NCI-H187 treated with DMSO at 0.1 percent for 48 hours (cell line): Measurements from ENCODE around the gene RNF103.
"Not testable (repeated sequence)": the region's sequence is repeated elsewhere in the genome, so short reads cannot be mapped to it uniquely, and the experiment has no call there.

ENCODE experiments used
- DNase-seq: peaks from one replicate; lab custom pipeline; 2025; lab: John Stamatoyannopoulos, UW

Gene RNF103

DNA sequence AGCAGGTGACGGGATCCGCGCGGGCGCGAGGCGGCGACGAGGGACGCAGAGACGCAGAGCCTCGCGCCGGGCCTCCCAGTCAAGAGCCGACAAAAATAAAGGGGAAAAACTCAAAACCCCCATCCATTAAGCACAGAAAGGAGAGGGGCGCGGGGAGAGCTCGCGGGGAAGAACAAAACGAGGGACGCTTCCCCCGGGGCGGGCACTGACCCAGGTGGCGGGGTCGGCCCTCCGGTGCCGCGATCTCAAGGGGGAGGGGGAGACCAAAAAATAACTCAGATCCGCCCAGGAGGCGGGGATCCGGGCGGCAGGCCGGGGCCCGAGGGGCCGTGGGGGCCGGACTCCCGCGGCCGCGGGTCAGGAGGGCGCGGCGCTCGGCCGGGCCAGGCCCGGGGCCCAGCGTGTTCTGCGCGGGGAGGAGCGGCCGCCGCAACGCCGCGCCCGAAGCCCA is 597 bp downstream of the RNF103 start:
- no peak for DNase-seq

- DNase-seq: no peak
Measured at GRCh38 chr2:86622519-86623042, 1.1 kb downstream of the RNF103 start.

DNA sequence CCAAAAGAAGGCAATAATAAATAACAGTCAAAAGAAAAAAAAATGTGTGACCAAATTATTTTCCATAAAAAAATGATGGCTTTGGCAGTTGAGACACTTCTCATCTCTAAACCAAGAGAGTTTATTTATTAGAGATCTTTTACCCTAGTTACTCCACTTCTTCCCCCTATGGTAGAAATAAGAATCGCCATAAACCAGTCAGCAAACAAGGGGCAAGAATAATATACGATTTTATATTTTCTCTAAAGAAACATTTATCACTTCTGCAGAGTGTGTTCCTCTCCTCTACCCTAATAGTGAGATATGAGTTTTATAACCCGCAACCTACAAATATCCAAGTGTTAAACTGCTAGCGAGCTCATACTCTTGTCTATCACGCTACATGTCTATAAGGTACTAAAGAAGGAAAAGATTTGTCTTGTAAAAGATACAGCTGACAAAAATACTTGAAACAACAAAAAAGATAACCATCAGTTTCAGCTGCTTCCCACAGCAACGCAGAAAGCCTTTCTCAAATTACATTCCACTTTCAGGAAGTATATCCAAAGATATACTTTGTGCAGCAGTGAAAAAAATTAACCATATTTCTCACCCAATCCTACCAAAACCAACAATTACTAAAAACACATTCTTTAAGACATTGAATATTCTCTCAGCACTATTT is 2.3 kb downstream of the RNF103 start:
- DNase-seq: no peak

DNA sequence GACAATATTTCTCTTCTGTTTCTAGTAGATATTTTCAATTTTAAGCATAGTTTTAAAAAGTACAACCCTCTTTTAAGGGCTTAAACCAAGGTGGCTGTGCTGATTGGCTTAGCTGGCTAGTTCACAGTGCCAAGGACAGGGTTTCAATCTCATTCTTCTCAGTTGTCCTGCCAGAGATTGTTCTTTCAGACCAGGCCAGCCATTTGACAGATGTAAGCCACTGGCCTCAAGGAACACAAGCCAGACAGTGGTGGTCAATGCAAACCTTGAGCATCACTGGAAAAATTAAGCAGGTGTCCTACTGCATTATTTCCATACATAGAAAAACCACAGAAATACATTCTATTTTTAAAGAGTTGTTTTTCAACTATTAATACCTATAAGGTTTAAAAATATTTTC is 5.9 kb downstream of the RNF103 start:
- no peak for DNase-seq

- no peak for DNase-seq
Measured at GRCh38 chr2:86617153-86617552, 6.5 kb downstream of the RNF103 start.

DNA sequence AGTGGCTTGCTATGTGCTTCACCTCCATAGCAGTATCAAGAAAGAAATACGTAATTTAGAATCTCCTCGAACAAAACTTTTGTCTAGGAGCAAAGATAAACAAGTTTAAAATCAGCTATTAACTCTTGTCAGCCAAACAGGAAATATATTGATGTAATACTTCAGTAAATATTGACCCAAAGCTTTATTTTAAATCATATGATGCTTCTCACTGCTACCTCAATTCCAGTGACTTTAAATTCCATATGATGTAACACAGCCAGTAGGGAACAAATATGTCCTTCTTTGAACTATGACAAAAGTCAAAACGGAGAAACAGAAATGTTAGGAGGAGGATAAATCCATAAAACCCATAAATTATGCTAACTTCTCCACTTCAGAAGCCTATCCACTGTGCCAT is 7.2 kb downstream of the RNF103 start:
- DNase-seq: no peak

GRCh38 chr2:86615596-86615995 is 8.1 kb downstream of the RNF103 start:
- DNase-seq: no peak

DNA sequence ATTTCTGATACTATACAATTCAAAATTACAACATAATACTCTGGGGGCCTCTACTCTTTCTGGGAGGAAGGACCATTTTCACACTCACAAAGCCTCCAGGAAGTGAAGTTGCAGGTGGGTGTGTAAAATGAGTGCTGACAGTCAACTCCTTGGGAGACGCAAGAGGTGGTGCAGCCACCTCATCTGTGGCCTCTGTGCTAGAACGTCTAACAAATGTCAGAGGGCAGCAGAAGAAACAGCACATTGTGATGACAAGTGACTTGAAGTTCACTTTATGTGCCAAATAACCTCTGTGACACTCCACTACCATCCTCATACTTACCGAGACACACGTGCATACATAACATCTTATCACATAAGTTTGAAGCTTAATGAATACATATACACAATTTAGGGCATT is 10.2 kb downstream of the RNF103 start:
- DNase-seq: no peak

GRCh38 chr2:86610871-86611270 is 12.8 kb downstream of the RNF103 start:
- DNase-seq: no peak

GRCh38 chr2:86608832-86609410 is 14.7 kb downstream of the RNF103 start:
- DNase-seq: no peak

DNA sequence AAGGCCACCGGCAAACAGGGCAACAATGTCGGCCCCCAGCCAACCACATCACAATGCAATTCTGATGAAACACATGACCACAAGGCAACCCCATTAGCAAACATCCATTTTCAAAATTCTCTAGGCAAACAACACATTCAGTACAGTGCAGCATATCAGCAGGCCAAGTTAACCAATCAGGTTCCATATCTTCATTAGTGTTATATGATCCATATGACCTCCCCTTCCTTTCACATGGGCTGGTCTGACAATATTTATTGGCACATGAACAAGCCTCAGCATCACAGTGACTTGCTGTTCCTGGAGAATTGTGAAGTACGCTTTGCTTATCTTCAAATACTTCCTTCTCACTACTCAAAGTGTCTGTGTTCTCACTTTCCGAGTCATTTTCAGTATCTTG is 19.8 kb downstream of the RNF103 start:
- no peak for DNase-seq

DNA sequence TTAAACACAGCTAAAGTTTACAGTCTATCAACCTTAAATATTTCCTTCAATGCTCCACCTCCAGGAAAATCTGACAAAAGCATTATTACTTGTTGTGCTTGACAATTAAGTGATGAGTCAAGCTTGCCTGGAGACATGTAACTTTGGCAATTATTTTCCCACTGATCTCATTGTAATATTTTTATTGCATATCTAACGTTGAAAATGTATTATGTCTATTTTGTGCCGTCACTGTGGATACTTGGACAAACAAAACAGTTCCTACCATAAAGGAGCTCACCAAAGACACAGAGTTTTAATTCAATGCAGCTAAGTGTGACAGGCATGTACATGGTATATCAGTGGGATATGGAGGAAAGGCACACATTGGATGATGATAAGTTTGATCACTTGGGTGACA is 24.7 kb downstream of the RNF103 start:
- no peak for DNase-seq

DNA sequence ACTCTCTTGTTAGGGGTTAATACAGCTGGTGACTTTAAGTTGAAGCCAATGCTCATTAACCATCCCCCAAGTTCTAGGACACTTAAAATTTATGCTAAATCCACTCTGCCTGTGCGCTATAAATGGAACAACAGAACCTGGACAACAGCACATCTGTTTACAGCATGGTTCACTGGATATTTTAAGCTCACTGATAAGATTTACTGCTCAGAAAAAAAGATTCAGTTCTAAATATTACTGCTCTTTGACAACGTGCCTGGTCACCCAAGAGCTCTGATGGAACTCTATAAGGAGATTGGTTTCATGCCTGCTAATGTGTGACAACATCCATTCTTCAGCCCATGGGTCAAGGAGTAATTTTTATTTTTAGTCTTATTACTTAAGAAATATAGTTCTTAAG is 27.5 kb downstream of the RNF103 start:
- no peak for DNase-seq

GRCh38 chr2:86593266-86593665 is 30.4 kb downstream of the RNF103 start:
- DNase-seq: no peak

DNA sequence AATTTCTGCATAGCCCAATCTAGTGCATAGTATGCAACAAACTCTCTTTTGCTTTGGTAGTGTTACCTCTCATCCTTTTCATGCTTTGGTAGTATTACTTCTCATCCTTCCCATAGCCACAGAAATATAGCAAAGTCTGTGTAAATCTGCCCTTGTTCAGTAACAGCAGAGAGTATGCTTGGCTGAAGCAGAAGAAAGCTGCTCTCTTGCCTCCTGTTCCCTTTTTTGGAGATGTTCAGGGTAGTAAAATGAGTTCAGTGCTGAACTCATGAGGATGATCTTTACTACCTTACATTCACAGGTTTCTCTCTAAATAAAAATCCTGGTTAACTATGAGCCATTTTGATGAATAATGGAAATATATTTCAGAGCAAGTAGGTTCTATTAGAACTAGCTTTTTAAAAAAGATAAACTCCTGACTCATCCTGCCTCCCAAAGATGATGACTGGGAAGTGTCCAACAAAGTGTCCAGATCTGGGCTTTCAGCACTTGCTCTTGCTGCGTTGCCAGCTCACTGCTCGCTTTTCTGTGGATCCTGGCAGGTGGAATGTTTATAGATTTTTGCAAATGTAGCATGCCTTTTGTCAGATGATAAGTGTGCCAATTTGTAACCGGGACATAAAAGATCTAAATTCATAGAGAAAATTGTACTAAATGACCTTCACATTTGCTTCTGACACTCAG is 31.0 kb downstream of the RNF103 start:
- no peak for DNase-seq

DNA sequence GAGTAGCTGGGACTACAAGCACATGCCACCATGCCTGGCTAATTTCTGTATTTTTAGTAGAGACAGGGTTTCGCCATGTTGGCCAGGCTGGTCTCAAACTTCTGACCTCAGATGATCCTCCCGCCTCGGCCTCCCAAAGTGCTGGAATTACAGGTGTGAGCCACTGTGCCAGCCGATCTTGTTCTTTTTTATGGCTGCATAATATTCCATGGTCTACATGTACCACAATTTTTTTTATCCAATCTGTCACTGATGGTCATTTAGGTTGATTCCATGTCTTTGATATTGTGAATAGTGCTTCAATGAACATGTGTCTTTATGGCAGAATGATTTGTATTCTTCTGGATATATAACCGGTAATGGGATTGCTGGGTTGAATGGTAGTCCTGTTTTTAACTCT is 34.0 kb downstream of the RNF103 start:
- not testable (repeated sequence) for DNase-seq

- no peak for DNase-seq
Measured at GRCh38 chr2:86584151-86584913, 39.3 kb downstream of the RNF103 start.

DNA sequence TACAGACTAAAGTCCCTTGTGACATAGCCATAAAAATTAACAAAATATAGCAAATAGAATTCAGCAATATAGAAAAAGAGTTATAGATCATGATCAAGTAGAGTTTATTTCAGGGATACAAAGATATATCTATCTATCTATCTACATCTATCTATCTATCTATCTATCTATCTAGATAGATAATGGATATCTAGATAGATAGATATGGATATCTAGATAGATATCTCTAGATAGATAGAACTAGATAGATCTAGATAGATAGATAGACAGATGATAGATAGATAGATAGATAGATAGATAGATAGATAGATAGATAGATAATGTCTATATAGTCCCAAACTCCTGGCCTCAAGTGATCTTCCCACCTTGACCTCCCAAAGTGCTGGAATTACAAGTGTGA is 43.1 kb downstream of the RNF103 start:
- DNase-seq: no peak

DNA sequence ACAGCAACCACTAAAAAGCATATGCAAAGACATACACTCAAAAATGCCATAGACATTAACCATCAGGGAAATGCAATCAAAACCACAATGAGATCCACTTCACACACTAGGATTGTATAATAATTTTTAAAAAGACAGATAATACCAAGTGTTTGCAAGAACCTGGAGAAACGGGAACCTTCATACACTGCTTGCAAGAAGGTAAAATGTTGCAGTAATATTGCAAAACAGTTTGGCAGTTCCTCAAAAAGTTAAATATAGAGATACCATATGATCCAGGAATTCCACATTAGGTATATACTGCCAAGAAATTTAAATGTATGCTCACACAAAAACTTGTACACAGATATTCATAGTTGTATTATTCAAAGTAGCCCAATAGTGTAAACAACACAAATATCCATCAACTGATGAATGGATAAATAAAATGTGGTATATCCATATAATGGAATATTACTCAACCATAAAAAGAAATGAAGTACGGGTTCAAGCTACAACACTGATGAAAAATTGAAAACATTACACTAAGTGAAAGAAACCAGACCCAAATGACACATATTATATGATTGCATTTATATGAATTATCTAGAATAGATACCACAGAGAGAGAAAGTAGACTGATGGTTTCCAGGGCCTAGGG is 45.7 kb downstream of the RNF103 start:
- no peak for DNase-seq

DNA sequence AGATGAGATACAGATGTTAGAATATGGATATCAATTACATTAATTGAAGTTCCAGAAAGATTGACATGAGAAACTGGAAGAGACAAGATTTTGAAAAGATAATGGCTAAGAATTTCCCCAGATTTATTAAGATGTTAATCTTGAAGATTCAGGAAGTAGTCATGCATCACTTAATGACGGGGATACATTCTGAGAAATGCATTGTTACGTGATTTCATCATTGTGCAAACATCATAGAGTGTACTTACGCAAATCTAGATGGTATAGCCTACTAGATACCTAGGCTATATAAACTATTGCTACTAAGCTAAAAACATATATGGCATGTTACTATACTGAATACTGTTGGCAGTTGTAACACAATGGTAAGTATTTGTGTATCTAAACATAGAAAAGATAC is 53.6 kb downstream of the RNF103 start:
- DNase-seq: no peak

DNA sequence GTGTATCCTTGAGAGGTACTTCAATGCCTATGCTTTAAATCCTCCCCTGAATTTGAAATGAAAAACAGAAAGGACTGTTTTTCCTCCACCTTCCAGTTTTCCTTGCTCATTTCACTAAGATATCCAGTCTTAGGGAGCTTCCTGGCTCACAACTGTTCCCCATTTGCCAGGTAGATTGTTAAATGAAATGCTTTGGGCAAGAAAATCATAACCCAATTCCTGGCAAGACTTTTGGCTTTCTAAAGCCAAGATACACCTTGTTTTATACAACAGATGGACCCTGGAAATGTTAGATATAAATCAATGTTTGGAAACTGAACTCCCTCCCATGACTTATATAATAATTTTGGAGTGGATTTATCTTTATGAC is 56.9 kb downstream of the RNF103 start:
- DNase-seq: no peak

GRCh38 chr2:86566158-86566820 is 57.4 kb downstream of the RNF103 start:
- no peak for DNase-seq
